Measurements from ENCODE around the gene TMEM132C.

The TMEM132C gene

GRCh38 chr12:128623748-128624147, 356.8 kb downstream of the TMEM132C start:
- DNase-seq (ENCODE audit: low spot score), result no peak
- TF ChIP-seq CTCF (IDR thresholded peaks at IDR 0.05; ENCODE audit: borderline replicate concordance, control extremely low read depth, extremely low read depth, insufficient read depth, missing control alignments), result no peak
- in situ Hi-C loops (cut with MboI; ENCODE audit: low sequenced_read_pairs, unreplicated experiment), result no loop called here

GRCh38 chr12:128626808-128627320, 359.9 kb downstream of the TMEM132C start:
- no peak for DNase-seq (ENCODE audit: low spot score)
- in situ Hi-C loops (cut with MboI; ENCODE audit: low sequenced_read_pairs, unreplicated experiment), result loop anchor here (25.0 kb wide), 1 partner anchor 1285 kb away; the partner anchor contains the start of gene TMEM132D
- no peak for TF ChIP-seq CTCF (IDR thresholded peaks at IDR 0.05; ENCODE audit: borderline replicate concordance, control extremely low read depth, extremely low read depth, insufficient read depth, missing control alignments)

GRCh38 chr12:128627659-128628058, 360.7 kb downstream of the TMEM132C start:
- in situ Hi-C loops (cut with MboI; ENCODE audit: low sequenced_read_pairs, unreplicated experiment), result loop anchor here (25.0 kb wide), 1 partner anchor 1285 kb away; the partner anchor contains the start of gene TMEM132D
- no peak for DNase-seq (ENCODE audit: low spot score)
- TF ChIP-seq CTCF (IDR thresholded peaks at IDR 0.05; ENCODE audit: borderline replicate concordance, control extremely low read depth, extremely low read depth, insufficient read depth, missing control alignments), result no peak

- no peak for DNase-seq (ENCODE audit: low spot score)
- in situ Hi-C loops (cut with MboI; ENCODE audit: low sequenced_read_pairs, unreplicated experiment), result loop anchor here (25.0 kb wide), 1 partner anchor 1282 kb away; the partner anchor contains the start of gene TMEM132D
- no peak for TF ChIP-seq CTCF (IDR thresholded peaks at IDR 0.05; ENCODE audit: borderline replicate concordance, control extremely low read depth, extremely low read depth, insufficient read depth, missing control alignments)
These were observed 363.0 kb downstream of the TMEM132C start for GRCh38 chr12:128629979-128630378.

GRCh38 chr12:128637642-128638606, 371.0 kb downstream of the TMEM132C start:
- in situ Hi-C loops (cut with MboI; ENCODE audit: low sequenced_read_pairs, unreplicated experiment), result loop anchor here (25.0 kb wide), 1 partner anchor 1274 kb away; the partner anchor contains the start of gene TMEM132D
- no peak for DNase-seq (ENCODE audit: low spot score)
- no peak for TF ChIP-seq CTCF (IDR thresholded peaks at IDR 0.05; ENCODE audit: borderline replicate concordance, control extremely low read depth, extremely low read depth, insufficient read depth, missing control alignments)

- in situ Hi-C loops (cut with MboI; ENCODE audit: low sequenced_read_pairs, unreplicated experiment), result loop anchor here (25.0 kb wide), 1 partner anchor 1273 kb away; the partner anchor contains the start of gene TMEM132D
- no peak for DNase-seq (ENCODE audit: low spot score)
- TF ChIP-seq CTCF (IDR thresholded peaks at IDR 0.05; ENCODE audit: borderline replicate concordance, control extremely low read depth, extremely low read depth, insufficient read depth, missing control alignments), result no peak
These were observed 372.1 kb downstream of the TMEM132C start for GRCh38 chr12:128639089-128639488.

Measured in GM13976 (cell line).